ENCODE measurements around the gene ROS1.

DNA sequence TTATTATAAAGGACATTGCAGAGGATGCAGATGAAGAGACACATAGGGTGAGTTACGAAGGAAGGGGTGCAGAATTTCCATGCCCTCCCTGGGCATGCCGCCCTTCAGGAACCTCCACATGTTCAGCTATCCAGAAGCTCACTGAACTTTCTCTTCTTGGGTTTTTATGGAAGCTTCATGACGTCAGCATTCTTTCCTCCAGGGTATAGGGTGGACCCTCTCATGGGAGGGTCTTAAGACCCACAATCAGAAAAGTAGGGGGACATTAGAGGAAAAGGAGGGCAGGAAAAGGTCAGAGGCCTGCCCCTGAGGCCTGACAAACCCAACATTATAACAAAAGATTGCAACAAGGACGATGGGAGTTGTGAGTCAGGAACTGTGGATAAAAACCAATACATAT is 42.1 kb upstream of the ROS1 start:
- TF ChIP-seq CTCF (IDR thresholded peaks at IDR 0.05 in 8 of 11, conservative IDR thresholded peaks at IDR 0.05 in 3 of 11): no peak
- TF ChIP-seq POLR2A (IDR thresholded peaks at IDR 0.05): no peak
